Suprapubic skin (tissue), 4 donors: ENCODE results near the gene PRPSAP2.

Experiments used
- EP300 ChIP-seq: sonication (generic); formaldehyde crosslinking; IDR thresholded peaks from one replicate; pipeline ENCODE4 v1.6.1; 2017; ENCODE audit warnings: antibody characterized with exemption
- POLR2A ChIP-seq, 2 donors: fragments of 450-650 bp; IDR thresholded peaks; one replicate each; pipeline ENCODE4 v1.6.1; 2017; ENCODE audit warnings: antibody characterized with exemption in 2 of 2, mild to moderate bottlenecking in 2 of 2, moderate library complexity in 2 of 2
- POLR2AphosphoS5 ChIP-seq, 3 donors: sonication (generic); formaldehyde crosslinking; IDR thresholded peaks; one replicate each; pipeline ENCODE4 v1.6.1; 2017; ENCODE audit warnings: antibody characterized with exemption in 3 of 3
- TF ChIP-seq, protein P1 (sequence below), 2 donors: fragments of 200-600 bp in 1 of 2; fragments of 450-650 bp in 1 of 2; sonication (generic) in 1 of 2; IDR thresholded peaks; one replicate each; pipeline ENCODE4 v1.5.1; 2016 to 2019; ENCODE audit warnings: antibody characterized with exemption in 2 of 2, mild to moderate bottlenecking in 1 of 2, moderate library complexity in 1 of 2

DNA sequence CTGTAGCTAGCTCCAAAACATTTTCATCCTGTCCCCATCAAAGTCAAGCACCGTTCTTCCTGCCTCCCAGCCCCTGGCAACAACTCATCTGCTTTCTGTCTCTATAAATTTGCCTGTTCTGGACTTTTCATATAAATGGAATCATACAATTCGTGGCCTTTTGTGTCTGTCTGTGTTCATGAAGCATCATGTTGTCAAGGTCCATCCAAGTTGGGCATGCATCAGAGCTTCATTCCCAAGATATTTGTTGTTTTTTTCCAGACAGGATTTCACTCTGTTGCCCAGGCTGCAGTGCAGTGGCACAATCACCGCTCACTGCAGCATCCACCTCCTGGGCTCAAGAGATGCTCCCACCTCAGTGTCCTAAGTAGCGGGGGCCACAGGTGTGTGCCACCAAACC lies 99.9 kb downstream of the PRPSAP2 start:
- TF ChIP-seq EP300, result no peak
- no peak for TF ChIP-seq POLR2AphosphoS5 (IDR thresholded peaks at IDR 0.05)
- TF ChIP-seq, protein P1, sequence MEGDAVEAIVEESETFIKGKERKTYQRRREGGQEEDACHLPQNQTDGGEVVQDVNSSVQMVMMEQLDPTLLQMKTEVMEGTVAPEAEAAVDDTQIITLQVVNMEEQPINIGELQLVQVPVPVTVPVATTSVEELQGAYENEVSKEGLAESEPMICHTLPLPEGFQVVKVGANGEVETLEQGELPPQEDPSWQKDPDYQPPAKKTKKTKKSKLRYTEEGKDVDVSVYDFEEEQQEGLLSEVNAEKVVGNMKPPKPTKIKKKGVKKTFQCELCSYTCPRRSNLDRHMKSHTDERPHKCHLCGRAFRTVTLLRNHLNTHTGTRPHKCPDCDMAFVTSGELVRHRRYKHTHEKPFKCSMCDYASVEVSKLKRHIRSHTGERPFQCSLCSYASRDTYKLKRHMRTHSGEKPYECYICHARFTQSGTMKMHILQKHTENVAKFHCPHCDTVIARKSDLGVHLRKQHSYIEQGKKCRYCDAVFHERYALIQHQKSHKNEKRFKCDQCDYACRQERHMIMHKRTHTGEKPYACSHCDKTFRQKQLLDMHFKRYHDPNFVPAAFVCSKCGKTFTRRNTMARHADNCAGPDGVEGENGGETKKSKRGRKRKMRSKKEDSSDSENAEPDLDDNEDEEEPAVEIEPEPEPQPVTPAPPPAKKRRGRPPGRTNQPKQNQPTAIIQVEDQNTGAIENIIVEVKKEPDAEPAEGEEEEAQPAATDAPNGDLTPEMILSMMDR (IDR thresholded peaks at IDR 0.05), result no peak
- TF ChIP-seq POLR2A (IDR thresholded peaks at IDR 0.05), result no peak
